Measurements from ENCODE around the gene USPL1.

DNA sequence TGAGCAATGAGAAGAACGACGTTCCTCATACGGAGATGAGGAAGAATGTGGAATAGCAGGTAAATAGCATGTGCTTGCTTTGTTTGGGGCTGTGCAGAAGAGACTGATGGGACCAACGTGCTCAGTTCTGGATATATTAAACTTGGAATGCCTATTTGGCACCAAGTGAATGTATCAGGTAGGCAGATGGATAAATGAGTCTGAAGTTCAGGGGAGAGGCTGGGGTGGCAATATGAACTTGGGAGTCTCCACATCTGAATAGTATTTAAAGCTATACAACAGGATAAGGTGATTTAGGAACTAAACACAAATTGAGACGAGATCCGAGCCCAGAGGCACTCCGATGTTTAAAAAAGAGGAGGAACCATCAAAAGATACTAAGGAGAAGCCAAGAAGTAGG, 12.7 kb upstream of the USPL1 start:
- TF ChIP-seq, protein P1, sequence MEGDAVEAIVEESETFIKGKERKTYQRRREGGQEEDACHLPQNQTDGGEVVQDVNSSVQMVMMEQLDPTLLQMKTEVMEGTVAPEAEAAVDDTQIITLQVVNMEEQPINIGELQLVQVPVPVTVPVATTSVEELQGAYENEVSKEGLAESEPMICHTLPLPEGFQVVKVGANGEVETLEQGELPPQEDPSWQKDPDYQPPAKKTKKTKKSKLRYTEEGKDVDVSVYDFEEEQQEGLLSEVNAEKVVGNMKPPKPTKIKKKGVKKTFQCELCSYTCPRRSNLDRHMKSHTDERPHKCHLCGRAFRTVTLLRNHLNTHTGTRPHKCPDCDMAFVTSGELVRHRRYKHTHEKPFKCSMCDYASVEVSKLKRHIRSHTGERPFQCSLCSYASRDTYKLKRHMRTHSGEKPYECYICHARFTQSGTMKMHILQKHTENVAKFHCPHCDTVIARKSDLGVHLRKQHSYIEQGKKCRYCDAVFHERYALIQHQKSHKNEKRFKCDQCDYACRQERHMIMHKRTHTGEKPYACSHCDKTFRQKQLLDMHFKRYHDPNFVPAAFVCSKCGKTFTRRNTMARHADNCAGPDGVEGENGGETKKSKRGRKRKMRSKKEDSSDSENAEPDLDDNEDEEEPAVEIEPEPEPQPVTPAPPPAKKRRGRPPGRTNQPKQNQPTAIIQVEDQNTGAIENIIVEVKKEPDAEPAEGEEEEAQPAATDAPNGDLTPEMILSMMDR (IDR thresholded peaks at IDR 0.05), result no peak
- TF ChIP-seq POLR2A (IDR thresholded peaks at IDR 0.05), result no peak
